DND-41 (cell line): ENCODE data around the gene BTBD7.

ENCODE experiments used
- EZH2 ChIP-seq: IDR thresholded peaks from 3 replicates; pipeline ENCODE4 v1.6.1; 2012; ENCODE audit warnings: borderline replicate concordance, low read depth, mild to moderate bottlenecking, moderate library complexity, low read length, inconsistent platforms; ENCODE audit not compliant: severe bottlenecking
- TF ChIP-seq, protein P1 (sequence below): IDR thresholded peaks from 2 replicates; pipeline ENCODE4 v1.5.1; 2012; ENCODE audit warnings: borderline replicate concordance, low read length, moderate library complexity, mild to moderate bottlenecking; ENCODE audit not compliant: poor library complexity, severe bottlenecking; ENCODE audit errors: extremely low read depth

DNA sequence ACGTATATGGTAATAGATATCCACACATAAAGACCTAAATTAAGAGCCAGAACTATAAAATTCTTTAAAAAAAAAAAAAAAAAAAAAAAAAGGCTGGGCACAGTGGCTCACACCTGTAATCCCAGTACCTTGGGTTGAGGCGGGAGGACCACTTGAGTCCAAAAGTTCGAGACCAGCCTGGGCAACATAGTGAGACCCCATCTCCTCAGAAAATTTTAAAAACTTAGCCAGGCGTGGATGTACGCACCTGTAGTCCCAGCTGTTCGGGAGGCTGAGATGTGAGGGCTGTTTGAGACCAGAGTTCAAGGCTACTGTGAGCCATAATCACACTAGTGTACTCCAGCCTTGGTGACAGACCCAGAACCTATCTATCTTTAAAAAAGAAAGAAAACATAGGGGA lies 4.3 kb downstream of the BTBD7 start:
- TF ChIP-seq, protein P1, sequence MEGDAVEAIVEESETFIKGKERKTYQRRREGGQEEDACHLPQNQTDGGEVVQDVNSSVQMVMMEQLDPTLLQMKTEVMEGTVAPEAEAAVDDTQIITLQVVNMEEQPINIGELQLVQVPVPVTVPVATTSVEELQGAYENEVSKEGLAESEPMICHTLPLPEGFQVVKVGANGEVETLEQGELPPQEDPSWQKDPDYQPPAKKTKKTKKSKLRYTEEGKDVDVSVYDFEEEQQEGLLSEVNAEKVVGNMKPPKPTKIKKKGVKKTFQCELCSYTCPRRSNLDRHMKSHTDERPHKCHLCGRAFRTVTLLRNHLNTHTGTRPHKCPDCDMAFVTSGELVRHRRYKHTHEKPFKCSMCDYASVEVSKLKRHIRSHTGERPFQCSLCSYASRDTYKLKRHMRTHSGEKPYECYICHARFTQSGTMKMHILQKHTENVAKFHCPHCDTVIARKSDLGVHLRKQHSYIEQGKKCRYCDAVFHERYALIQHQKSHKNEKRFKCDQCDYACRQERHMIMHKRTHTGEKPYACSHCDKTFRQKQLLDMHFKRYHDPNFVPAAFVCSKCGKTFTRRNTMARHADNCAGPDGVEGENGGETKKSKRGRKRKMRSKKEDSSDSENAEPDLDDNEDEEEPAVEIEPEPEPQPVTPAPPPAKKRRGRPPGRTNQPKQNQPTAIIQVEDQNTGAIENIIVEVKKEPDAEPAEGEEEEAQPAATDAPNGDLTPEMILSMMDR: no peak
- TF ChIP-seq EZH2: no peak
